Measurements from ENCODE around the gene HOXA11. TPM values are rescaled to one million over a fixed set of nuclear protein-coding genes. Genes with fewer than 3 reads are reported as not detected.

HOXA11 gene
- 1 to 10 TPM; 5.1 to 7.9 (median 6.4) TPM for total RNA-seq

GRCh38 chr7:27185013-27185853 is at the start of gene HOXA11:
Gene HOXA11, minus strand, starts transcription at chr7:27185232. Its CDS starts 88 bp downstream, at chr7:27185144.
- H3K4me3 ChIP-seq: peak within 1 kb of the TSS; percentile 61 to 92 (median 70)
- ATAC-seq (peak; percentile 69 to 81), DNase-seq (peak; percentile 90 to 93)
- no peaks in the 10 kb centered on the region for H3K36me3 ChIP-seq
- intact Hi-C loops (cut with DNase I; ENCODE audit: low total_unique reads) (loop anchor here (5.0 to 10.0 kb wide), 2 partner anchors 1227 to 1440 kb away; partner anchors contain the start of gene CREB5), in situ Hi-C loops (cut with MboI; ENCODE audit: low sequenced_read_pairs in 4 of 4) (loop anchor here in 3 of 4 donors (10.0 to 25.0 kb wide), 5 partner anchors 902 to 1423 kb away; partner anchors contain the start of gene CREB5 (in 1 of the 3))
- H3K9me3 ChIP-seq: no peaks in the 10 kb centered on the region
- TF ChIP-seq POLR2A (IDR thresholded peaks at IDR 0.05): peak; percentile 82 to 84
- TF ChIP-seq CTCF (IDR thresholded peaks at IDR 0.05 in 4 of 5, conservative IDR thresholded peaks at IDR 0.05 in 1 of 5): no peak
- H3K4me1 ChIP-seq: peaks cover 30 to 48% of the 10 kb centered on the region in 2 donors
- peak within 1 kb of the TSS; percentile 90 to 99 (median 95) for H3K27ac ChIP-seq
- peaks cover 0 to 8% (median 3%) of the 10 kb centered on the region in 3 donors for H3K27me3 ChIP-seq

DNA sequence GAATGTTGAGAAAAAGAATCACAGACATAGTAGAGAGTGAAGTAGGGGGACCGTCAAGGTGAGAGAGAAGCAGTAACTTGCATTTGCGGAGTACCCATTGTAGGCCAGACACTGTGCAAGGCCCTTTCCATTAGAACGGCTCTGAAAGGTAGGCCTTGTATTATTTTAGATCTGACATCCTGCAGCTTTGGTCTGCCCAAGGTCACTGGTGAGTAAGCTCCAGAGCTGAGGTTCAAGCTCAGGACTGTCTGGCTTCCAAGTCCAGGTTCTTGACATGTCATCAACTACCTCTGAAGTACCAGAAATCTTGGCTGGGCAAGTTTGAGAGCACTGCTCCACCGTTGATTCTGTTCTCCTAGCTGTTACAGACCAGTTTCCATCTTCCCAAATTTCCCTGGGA is 44.4 kb upstream of the HOXA11 start:
- intact Hi-C loops (cut with DNase I; ENCODE audit: low total_unique reads): no loop called here
- in situ Hi-C loops (cut with MboI; ENCODE audit: low sequenced_read_pairs in 4 of 4): loop anchor here in 1 of 4 donors (10.0 kb wide), 1 partner anchor 335 kb away; no protein-coding TSS in a partner anchor
- no peak for ATAC-seq

GRCh38 chr7:27224983-27225934 is 40.2 kb upstream of the HOXA11 start:
- no peak for DNase-seq
- TF ChIP-seq CTCF (IDR thresholded peaks at IDR 0.05 in 4 of 5, conservative IDR thresholded peaks at IDR 0.05 in 1 of 5) (no peak), POLR2A (IDR thresholded peaks at IDR 0.05) (no peak)
- Histone ChIP-seq H3K4me3 (peak overlapping the region in 3 of 4 donors; percentile 14 to 46 (median 36)), H3K4me1 (peaks cover 0 to 8% of the 10 kb centered on the region in 2 donors), H3K36me3 (no peaks in the 10 kb centered on the region), H3K9me3 (no peaks in the 10 kb centered on the region), H3K27ac (no peak overlapping the region), H3K27me3 (peaks cover 43 to 56% (median 48%) of the 10 kb centered on the region in 3 donors)
- intact Hi-C loops (cut with DNase I; ENCODE audit: low total_unique reads) (no loop called here), in situ Hi-C loops (cut with MboI; ENCODE audit: low sequenced_read_pairs in 4 of 4) (loop anchor here in 3 of 4 donors (10.0 to 25.0 kb wide), 4 partner anchors 337 to 687 kb away; no protein-coding TSS in a partner anchor)
- ATAC-seq: no peak

More for the DNA sequence above, 44.4 kb upstream of the HOXA11 start:
- no peak for DNase-seq
- no peak overlapping the region for H3K27ac ChIP-seq
- no peak overlapping the region for H3K4me3 ChIP-seq
- no peak for TF ChIP-seq CTCF (IDR thresholded peaks at IDR 0.05 in 4 of 5, conservative IDR thresholded peaks at IDR 0.05 in 1 of 5)
- TF ChIP-seq POLR2A (IDR thresholded peaks at IDR 0.05): no peak
- peaks cover 27 to 33% (median 28%) of the 10 kb centered on the region in 3 donors for H3K27me3 ChIP-seq
- H3K4me1 ChIP-seq: peaks cover 0 to 8% of the 10 kb centered on the region in 2 donors
- H3K36me3 ChIP-seq: no peaks in the 10 kb centered on the region
- no peaks in the 10 kb centered on the region for H3K9me3 ChIP-seq

DNA sequence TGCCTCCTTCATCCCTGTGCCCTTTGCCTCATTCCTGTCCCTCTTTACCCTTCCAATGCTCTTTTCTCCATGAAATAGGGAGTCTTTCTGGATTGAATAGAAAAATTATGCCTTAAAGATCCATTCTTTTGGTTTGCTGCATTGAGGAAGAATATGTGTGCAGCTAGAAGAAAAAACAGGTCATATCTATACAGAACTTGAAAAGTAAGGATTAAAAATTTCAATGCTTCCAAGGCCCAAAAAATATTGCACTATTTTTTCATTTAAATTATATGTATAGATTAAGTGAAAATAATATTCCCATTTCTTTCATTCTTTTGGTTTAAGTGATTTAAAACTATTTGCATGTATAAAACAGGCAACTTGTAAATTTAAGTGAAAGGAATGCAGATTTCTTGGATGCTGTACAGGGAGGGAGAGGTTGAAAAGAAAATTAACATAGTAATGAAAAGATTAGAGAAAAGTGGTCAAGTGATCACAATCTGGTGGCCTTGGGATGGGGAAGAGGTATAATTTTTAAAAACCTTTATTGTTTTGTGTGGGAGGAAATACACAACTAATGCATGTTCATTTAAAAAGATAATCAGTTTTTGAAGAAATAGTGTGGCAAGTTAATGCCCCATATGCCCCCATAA is 39.0 kb upstream of the HOXA11 start:
- H3K27ac ChIP-seq: no peak overlapping the region
- H3K9me3 ChIP-seq: no peaks in the 10 kb centered on the region
- H3K4me1 ChIP-seq: peaks cover 0 to 8% of the 10 kb centered on the region in 2 donors
- no peaks in the 10 kb centered on the region for H3K36me3 ChIP-seq
- in situ Hi-C loops (cut with MboI; ENCODE audit: low sequenced_read_pairs in 4 of 4): loop anchor here in 3 of 4 donors (10.0 to 25.0 kb wide), 4 partner anchors 338 to 688 kb away; no protein-coding TSS in a partner anchor
- intact Hi-C loops (cut with DNase I; ENCODE audit: low total_unique reads): no loop called here
- TF ChIP-seq CTCF (IDR thresholded peaks at IDR 0.05 in 4 of 5, conservative IDR thresholded peaks at IDR 0.05 in 1 of 5) (no peak), POLR2A (IDR thresholded peaks at IDR 0.05) (no peak)
- ATAC-seq (no peak), DNase-seq (no peak)
- H3K4me3 ChIP-seq: no peak overlapping the region
- peaks cover 48 to 61% (median 50%) of the 10 kb centered on the region in 3 donors for H3K27me3 ChIP-seq

Data from gastrocnemius medialis (tissue), 4 donors.